Pancreas (tissue), 10 donors: ENCODE measurements around the gene SEMA7A. TPM values are rescaled to one million over a fixed set of nuclear protein-coding genes. Genes with fewer than 3 reads are reported as not detected.
A peak's percentile ranks its signal among the peaks of the same experiment; 100 is the strongest.

ENCODE experiments used
- ATAC-seq, 4 donors: fragments of 200-7000 bp; cut with Tn5 transposase; one replicate each; pipeline versions ENCODE4 v1.8.0 to v1.9.1; 2020; ENCODE audit warnings: mild to moderate bottlenecking in 4 of 4, moderate library complexity in 4 of 4
- DNase-seq, 6 donors: peaks; one replicate each; pipeline ENCODE4 v3.0.0-alpha.2; 2020
- FAIRE-seq: peaks from 2 replicates; lab custom pipeline; 2012; peaks lifted over from hg19 to GRCh38; lab: Jason Lieb, UNC
- H3K27ac ChIP-seq, 4 donors: fragments of 200-600 bp; sonication (generic); 1 replicate in 3 of 4; 2 replicates in 1 of 4; pipeline versions ENCODE4 v1.5.0 to v1.8.0; 2020
- H3K27me3 ChIP-seq, 4 donors: fragments of 200-600 bp; one replicate each; pipeline ENCODE4 v1.8.0; 2021
- H3K36me3 ChIP-seq, 3 donors: fragments of 200-600 bp; sonication (generic) in 1 of 3; one replicate each; pipeline versions ENCODE4 v1.5.0 to v1.8.0; 2020 to 2021
- H3K4me1 ChIP-seq, 3 donors: fragments of 200-600 bp; one replicate each; pipeline ENCODE4 v1.8.0; 2021
- H3K4me3 ChIP-seq, 4 donors: fragments of 200-600 bp; sonication (generic) in 2 of 4; one replicate each; pipeline versions ENCODE4 v1.5.0 to v1.8.0; 2020 to 2021
- H3K9me3 ChIP-seq, 4 donors: fragments of 200-600 bp; one replicate each; pipeline ENCODE4 v1.8.0; 2021
- CTCF ChIP-seq, 4 donors: fragments of 200-600 bp; sonication (generic) in 3 of 4; IDR thresholded peaks; one replicate each; pipeline versions ENCODE4 v1.5.0 to v1.8.0; 2021; ENCODE audit warnings: antibody characterized with exemption in 4 of 4
- WGBS, 2 donors: extraction: QIAGEN DNeasy Blood & Tissue Kit; methylation state at CpG; one replicate each; pipeline ENCODE4 v1.1.7; 2013; 5-methylcytosine and 5-hydroxymethylcytosine counted together
- intact Hi-C, 3 donors: fragments of 100-400 bp; cut with DNase I; formaldehyde crosslinking; loops; one replicate each; pipeline versions ENCODE4 v1.11.1 to v1.14.2; 2022
- polyA plus RNA-seq, 2 donors: library from polyadenylated mRNA; stranded (reverse); fragments of 200-250 nt; gene quantifications; one replicate each; pipeline ENCODE4 v1.2.3, GENCODE V29; 2013
- total RNA-seq, 6 donors: library from RNA; stranded (reverse); fragmentation: NEBNext Ultra II Directional in 4 of 6; extraction: Animal tissue kit (Norgen Biotek cat#: 25700) in 4 of 6; gene quantifications; one replicate each; pipeline versions ENCODE4 v1.2.1 to v1.2.4, GENCODE V29; 2021 to 2023
- donor health status: healthy with polysubstance abuse.
- donor health status: DM: no; HTN: no; CAD: no; lungs with moderate emphysema.
- donor health status: DM: no; HTN: no; CAD: no.
- donor health status: control.
- donor health status: control.
- donor health status: Bipolar disorder and iron deficiency.
- donor health status: DM: yes; HTN: yes; CAD: no.
- donor health status: DM: no; HTN: no; CAD: no.
- donor health status: DM: no; HTN: no; CAD: no.
- donor health status: DM: yes; HTN: yes; CAD: no.

Gene SEMA7A
- total and polyA plus RNA-seq, 8 donors = 0.37 to 5.6 (median 0.76) TPM

DNA sequence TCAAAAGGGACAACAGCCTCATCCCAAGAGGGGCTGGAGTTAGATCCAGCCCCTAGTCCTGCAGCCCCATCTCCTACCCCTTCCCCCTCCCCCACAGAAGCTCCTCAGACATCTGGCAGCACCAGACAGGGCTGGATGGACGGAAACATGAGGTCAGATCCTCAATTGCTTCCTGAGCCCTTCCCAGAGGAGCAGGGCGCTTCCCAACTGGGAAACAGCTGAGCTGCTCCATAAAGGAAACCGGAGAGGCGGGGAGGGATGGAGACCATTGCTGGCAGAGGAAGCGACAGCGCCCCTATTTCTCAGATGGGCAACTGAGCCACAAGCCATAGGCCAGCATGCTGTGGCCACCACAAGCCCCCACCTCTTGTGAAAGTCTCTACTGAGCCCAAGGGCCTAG lies 48.0 kb downstream of the SEMA7A start:
- no peak overlapping the region for H3K27ac ChIP-seq

DNA sequence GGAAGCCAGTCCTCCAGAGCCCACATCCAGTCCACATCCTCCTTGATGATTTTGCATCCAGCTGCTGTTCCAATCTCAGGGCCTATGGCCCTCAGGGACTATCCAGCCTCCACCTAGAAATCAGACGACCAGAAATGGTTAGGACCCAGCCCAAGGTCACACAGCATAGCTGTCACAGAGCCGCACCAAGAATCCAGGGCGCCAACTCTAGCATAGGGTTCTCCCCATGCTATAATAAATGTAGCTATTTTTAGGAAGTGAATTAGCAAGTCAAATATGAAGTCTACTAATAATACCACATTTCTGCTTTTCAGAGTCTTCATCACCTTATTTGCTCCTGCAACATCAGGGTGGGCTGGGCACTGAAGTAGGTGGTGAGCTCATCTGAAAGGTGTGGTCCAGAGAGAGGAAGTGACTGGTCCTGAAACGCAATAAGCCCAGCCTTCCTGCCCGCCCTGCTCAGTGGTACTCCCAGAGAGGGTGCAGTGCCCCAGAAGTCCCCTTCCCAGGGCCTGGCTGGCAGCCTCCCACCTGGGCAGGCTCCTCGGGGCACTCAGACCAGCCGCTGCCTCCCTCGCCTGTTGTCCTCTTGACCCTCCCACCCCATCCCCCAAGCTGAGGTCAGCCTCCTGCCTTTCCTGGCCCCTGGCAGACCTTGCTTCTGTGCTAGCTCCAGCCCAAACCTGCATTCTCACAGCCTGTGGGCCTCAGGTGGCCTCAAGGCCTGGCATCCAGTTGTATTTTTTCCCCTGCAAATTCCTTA lies 48.7 kb downstream of the SEMA7A start:
- Histone ChIP-seq H3K36me3 (no peaks in the 10 kb centered on the region), H3K27me3 (no peaks in the 10 kb centered on the region), H3K4me1 (no peaks in the 10 kb centered on the region), H3K9me3 (no peaks in the 10 kb centered on the region), H3K4me3 (no peak overlapping the region), H3K27ac (no peak overlapping the region)
- FAIRE-seq (no peak), DNase-seq (no peak), ATAC-seq (peak in 1 of 4 donors; percentile 26)
- intact Hi-C loops = loop anchor here in 2 of 3 donors (5.0 to 10.0 kb wide), 3 partner anchors 52 to 370 kb away; no protein-coding TSS in a partner anchor
- no peak for TF ChIP-seq CTCF (IDR thresholded peaks at IDR 0.05)
- WGBS, 2 donors = 62 to 72% methylated on average over 8 of the region's 8 CpGs

More for the DNA sequence above, 48.0 kb downstream of the SEMA7A start:
- WGBS, 2 donors = 81 to 89% methylated on average over 6 of the region's 6 CpGs
- FAIRE-seq (no peak), ATAC-seq (no peak), DNase-seq (no peak)
- Histone ChIP-seq H3K36me3 (no peaks in the 10 kb centered on the region), H3K4me3 (no peak overlapping the region), H3K27me3 (no peaks in the 10 kb centered on the region), H3K4me1 (no peaks in the 10 kb centered on the region), H3K9me3 (no peaks in the 10 kb centered on the region)
- TF ChIP-seq CTCF (IDR thresholded peaks at IDR 0.05) = no peak
- intact Hi-C loops = loop anchor here in 1 of 3 donors (10.0 kb wide), 2 partner anchors 239 to 369 kb away; no protein-coding TSS in a partner anchor

- ATAC-seq = no peak
- H3K4me1 ChIP-seq = no peaks in the 10 kb centered on the region
- 50 to 55% methylated on average over 3 of the region's 3 CpGs for WGBS, 2 donors
- no peak for DNase-seq
- no peaks in the 10 kb centered on the region for H3K36me3 ChIP-seq
- FAIRE-seq = no peak
- no peak overlapping the region for H3K4me3 ChIP-seq
- no peaks in the 10 kb centered on the region for H3K27me3 ChIP-seq
- TF ChIP-seq CTCF (IDR thresholded peaks at IDR 0.05) = no peak
- H3K9me3 ChIP-seq = no peaks in the 10 kb centered on the region
- H3K27ac ChIP-seq = no peak overlapping the region
- intact Hi-C loops = loop anchor here in 2 of 3 donors (5.0 to 10.0 kb wide), 3 partner anchors 53 to 370 kb away; no protein-coding TSS in a partner anchor
These were observed 49.2 kb downstream of the SEMA7A start for GRCh38 chr15:74384566-74384880.

- Histone ChIP-seq H3K27ac (no peak overlapping the region), H3K4me3 (no peak overlapping the region), H3K9me3 (no peaks in the 10 kb centered on the region), H3K27me3 (no peaks in the 10 kb centered on the region), H3K4me1 (no peaks in the 10 kb centered on the region), H3K36me3 (no peaks in the 10 kb centered on the region)
- intact Hi-C loops = loop anchor here in 2 of 3 donors (5.0 to 10.0 kb wide), 3 partner anchors 53 to 371 kb away; no protein-coding TSS in a partner anchor
- no peak for DNase-seq
- 67 to 79% methylated on average over 8 of the region's 8 CpGs for WGBS, 2 donors
- FAIRE-seq = no peak
- TF ChIP-seq CTCF (IDR thresholded peaks at IDR 0.05) = no peak
- peak in 1 of 4 donors; percentile 26 for ATAC-seq
These were observed 49.8 kb downstream of the SEMA7A start for GRCh38 chr15:74383695-74384565.
